PC-3 (cell line): Measurements from ENCODE around the gene SNTB2.

Source experiments
- EZH2phosphoT487 ChIP-seq: fragments of 300-600 bp; sonication (generic); IDR thresholded peaks from 2 replicates; pipeline ENCODE4 v1.6.1; 2018; ENCODE audit warnings: mild to moderate bottlenecking, antibody characterized with exemption, low read length, borderline replicate concordance
- TF ChIP-seq, protein P1 (sequence below): fragments of 300-600 bp; sonication (generic); conservative IDR thresholded peaks from 2 replicates; pipeline ENCODE4 v1.5.1; 2017; ENCODE audit warnings: antibody characterized with exemption, low read depth, mild to moderate bottlenecking, low read length

GRCh38 chr16:69160192-69160591, 26.8 kb upstream of the SNTB2 start:
- TF ChIP-seq, protein P1, sequence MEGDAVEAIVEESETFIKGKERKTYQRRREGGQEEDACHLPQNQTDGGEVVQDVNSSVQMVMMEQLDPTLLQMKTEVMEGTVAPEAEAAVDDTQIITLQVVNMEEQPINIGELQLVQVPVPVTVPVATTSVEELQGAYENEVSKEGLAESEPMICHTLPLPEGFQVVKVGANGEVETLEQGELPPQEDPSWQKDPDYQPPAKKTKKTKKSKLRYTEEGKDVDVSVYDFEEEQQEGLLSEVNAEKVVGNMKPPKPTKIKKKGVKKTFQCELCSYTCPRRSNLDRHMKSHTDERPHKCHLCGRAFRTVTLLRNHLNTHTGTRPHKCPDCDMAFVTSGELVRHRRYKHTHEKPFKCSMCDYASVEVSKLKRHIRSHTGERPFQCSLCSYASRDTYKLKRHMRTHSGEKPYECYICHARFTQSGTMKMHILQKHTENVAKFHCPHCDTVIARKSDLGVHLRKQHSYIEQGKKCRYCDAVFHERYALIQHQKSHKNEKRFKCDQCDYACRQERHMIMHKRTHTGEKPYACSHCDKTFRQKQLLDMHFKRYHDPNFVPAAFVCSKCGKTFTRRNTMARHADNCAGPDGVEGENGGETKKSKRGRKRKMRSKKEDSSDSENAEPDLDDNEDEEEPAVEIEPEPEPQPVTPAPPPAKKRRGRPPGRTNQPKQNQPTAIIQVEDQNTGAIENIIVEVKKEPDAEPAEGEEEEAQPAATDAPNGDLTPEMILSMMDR: no peak
- no peak for TF ChIP-seq EZH2phosphoT487
